CD14-positive monocyte (primary cell): ENCODE measurements around the gene IMPDH1. TPM values are rescaled to one million over a fixed set of nuclear protein-coding genes. Genes with fewer than 3 reads are reported as not detected.
A peak's percentile ranks its signal among the peaks of the same experiment; 100 is the strongest.

Experiments
- DNase-seq, 3 donors: peaks; one replicate each; pipeline ENCODE4 v3.0.0-alpha.2; 2011 to 2022
- H2AFZ ChIP-seq: 2 replicates; pipeline ENCODE4 v1.6.0; 2012; ENCODE audit warnings: mild to moderate bottlenecking, low read depth, low read length, inconsistent platforms; ENCODE audit not compliant: insufficient read depth, poor library complexity, severe bottlenecking
- H3K27ac ChIP-seq, 2 donors: 1 replicate in 1 of 2; 2 replicates in 1 of 2; pipeline ENCODE4 v1.5.1; 2012 to 2013; ENCODE audit warnings: low read length in 2 of 2, control low read depth in 1 of 2, inconsistent platforms in 1 of 2, low read depth in 1 of 2, mild to moderate bottlenecking in 1 of 2
- H3K27me3 ChIP-seq, 2 donors: one replicate each; pipeline versions ENCODE4 v1.6.0 to v1.6.1; 2011 to 2013; ENCODE audit warnings: low read length in 2 of 2; ENCODE audit not compliant: control insufficient read depth in 2 of 2, insufficient read depth in 2 of 2
- H3K36me3 ChIP-seq, 2 donors: replicated peaks in 1 of 2; 1 replicate in 1 of 2; 2 replicates in 1 of 2; pipeline versions ENCODE4 v1.5.1 to v1.6.1; 2012 to 2013; ENCODE audit warnings: low read length in 2 of 2, control low read depth in 1 of 2, inconsistent platforms in 1 of 2, mild to moderate bottlenecking in 1 of 2; ENCODE audit not compliant: insufficient read depth in 2 of 2, control insufficient read depth in 1 of 2
- H3K4me1 ChIP-seq, 2 donors: 1 replicate in 1 of 2; 2 replicates in 1 of 2; pipeline versions ENCODE4 v1.5.1 to v1.6.1; 2012 to 2013; ENCODE audit warnings: low read length in 2 of 2, control low read depth in 1 of 2, inconsistent platforms in 1 of 2, mild to moderate bottlenecking in 1 of 2, moderate library complexity in 1 of 2; ENCODE audit not compliant: insufficient read depth in 2 of 2, control insufficient read depth in 1 of 2
- H3K4me2 ChIP-seq: replicated peaks from 2 replicates; pipeline ENCODE3; 2012; ENCODE audit warnings: low read length, moderate library complexity, mild to moderate bottlenecking; ENCODE audit not compliant: poor library complexity, severe bottlenecking; ENCODE audit errors: extremely low read depth
- H3K4me3 ChIP-seq, 3 experiments: fragments of 200-600 bp in 1 of 3; sonication (generic) in 1 of 3; replicated peaks in 1 of 3; 1 replicate in 2 of 3; 2 replicates in 1 of 3; pipeline ENCODE4 v1.5.1; 2011 to 2013; ENCODE audit warnings: low read length in 3 of 3, mild to moderate bottlenecking in 3 of 3, control low read depth in 2 of 3, low read depth in 2 of 3, inconsistent platforms in 1 of 3, moderate library complexity in 1 of 3
- H3K79me2 ChIP-seq: 2 replicates; pipeline ENCODE4 v1.6.0; 2012; ENCODE audit warnings: mild to moderate bottlenecking, control low read depth, inconsistent platforms, low read length, moderate library complexity; ENCODE audit not compliant: insufficient read depth
- H3K9ac ChIP-seq: 2 replicates; pipeline ENCODE4 v1.6.0; 2017; ENCODE audit warnings: low read length, mild to moderate bottlenecking; ENCODE audit not compliant: insufficient read depth, poor library complexity, severe bottlenecking
- H3K9me3 ChIP-seq, 2 donors: replicated peaks in 1 of 2; 1 replicate in 1 of 2; 2 replicates in 1 of 2; pipeline versions ENCODE4 v1.5.1 to v1.6.1; 2012 to 2013; ENCODE audit warnings: low read length in 2 of 2, control low read depth in 1 of 2; ENCODE audit not compliant: control insufficient read depth in 1 of 2, insufficient read depth in 1 of 2
- H4K20me1 ChIP-seq: 2 replicates; pipeline ENCODE4 v1.6.0; 2012; ENCODE audit warnings: mild to moderate bottlenecking, low read length, control low read depth, moderate library complexity; ENCODE audit not compliant: insufficient read depth
- H3K27ac Mint-ChIP-seq, 7 donors: one replicate each; pipeline ENCODE4 v1.8.0; 2020; ENCODE audit warnings: mild to moderate bottlenecking in 7 of 7, mixed read lengths in 7 of 7, moderate library complexity in 6 of 7, inconsistent platforms in 2 of 7
- H3K27me3 Mint-ChIP-seq, 3 donors: one replicate each; pipeline ENCODE4 v1.8.0; 2021 to 2022; ENCODE audit warnings: low read depth in 3 of 3, mild to moderate bottlenecking in 3 of 3, mixed read lengths in 3 of 3, moderate library complexity in 3 of 3, inconsistent platforms in 1 of 3
- H3K36me3 Mint-ChIP-seq, 2 donors: one replicate each; pipeline ENCODE4 v1.8.0; 2020; ENCODE audit warnings: mixed read lengths in 2 of 2, inconsistent platforms in 1 of 2, mild to moderate bottlenecking in 1 of 2
- H3K4me1 Mint-ChIP-seq: one replicate; pipeline ENCODE4 v1.8.0; 2020; ENCODE audit warnings: mild to moderate bottlenecking, mixed read lengths
- H3K4me3 Mint-ChIP-seq, 2 donors: one replicate each; pipeline ENCODE4 v1.8.0; 2020; ENCODE audit warnings: mild to moderate bottlenecking in 2 of 2, mixed read lengths in 2 of 2, moderate library complexity in 1 of 2
- H3K9me3 Mint-ChIP-seq, 7 donors: one replicate each; pipeline ENCODE4 v1.8.0; 2020 to 2022; ENCODE audit warnings: mixed read lengths in 7 of 7, mild to moderate bottlenecking in 6 of 7, moderate library complexity in 6 of 7, inconsistent platforms in 2 of 7
- WGBS: methylation state at CpG from one replicate; pipeline ENCODE4 v1.1.5; 2013; ENCODE audit warnings: missing lambda C conversion rate; ENCODE audit not compliant: insufficient coverage; 5-methylcytosine and 5-hydroxymethylcytosine counted together
- intact Hi-C, 2 donors: fragments of 100-400 bp; cut with micrococcal nuclease; formaldehyde crosslinking; loops; one replicate each; pipeline versions ENCODE4 v1.15.0 to v1.15.1; 2023
- polyA plus RNA-seq, 3 donors: library from polyadenylated mRNA; depleted of rRNA in 1 of 3; unstranded in 2 of 3; stranded (reverse) in 1 of 3; fragments of 300-500 nt in 2 of 3; fragments of >200 nt in 1 of 3; fragmentation: Illumina TruSeq in 2 of 3; gene quantifications; 1 replicate in 2 of 3; 2 replicates in 1 of 3; pipeline ENCODE4 v1.2.3, GENCODE V29; 2012 to 2021
- TF ChIP-seq, protein P1 (sequence below): fragments of 200-600 bp; IDR thresholded peaks from one replicate; pipeline ENCODE4 v1.8.0; 2022; ENCODE audit warnings: antibody characterized with exemption, mild to moderate bottlenecking

Gene IMPDH1
- polyA plus RNA-seq, 3 donors, result 110 to 259 (median 152) TPM

DNA sequence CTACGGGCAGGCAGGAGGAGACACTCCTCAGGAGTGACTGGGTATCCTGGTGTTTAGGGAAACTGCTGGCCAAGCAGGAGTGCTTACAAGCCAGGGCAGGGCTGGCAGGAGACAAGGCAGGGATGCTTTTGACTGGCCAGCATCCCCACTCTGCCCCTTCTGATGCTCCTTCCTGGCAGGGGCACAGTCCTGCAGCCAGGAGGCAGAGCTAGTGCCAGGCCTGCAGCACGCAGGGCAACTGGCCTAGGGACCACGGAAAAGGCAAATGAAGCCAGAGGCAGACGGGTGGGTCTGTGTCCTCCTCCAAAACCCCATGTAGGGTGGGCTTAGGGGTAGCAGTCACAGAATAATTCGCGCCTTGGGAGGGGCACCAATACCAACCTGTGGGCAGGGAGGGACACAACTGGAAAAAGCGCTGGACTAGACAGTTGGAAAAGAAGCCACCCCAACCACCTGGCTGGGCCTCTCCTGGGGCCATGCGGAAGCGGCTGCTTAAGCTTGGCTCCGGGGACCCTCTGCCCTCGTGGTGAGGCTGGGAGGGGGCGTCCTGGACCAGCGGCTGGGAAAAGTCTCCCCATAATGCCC lies 4.8 kb downstream of the IMPDH1 start:
- peak overlapping the region; percentile 72 to 93 (median 80) for H3K4me3 ChIP-seq
- intact Hi-C loops, result loop anchor here (10.0 kb wide), 1 partner anchor 50 kb away; the partner anchor contains the start of gene HILPDA (in 2 of the 2)
- TF ChIP-seq, protein P1, sequence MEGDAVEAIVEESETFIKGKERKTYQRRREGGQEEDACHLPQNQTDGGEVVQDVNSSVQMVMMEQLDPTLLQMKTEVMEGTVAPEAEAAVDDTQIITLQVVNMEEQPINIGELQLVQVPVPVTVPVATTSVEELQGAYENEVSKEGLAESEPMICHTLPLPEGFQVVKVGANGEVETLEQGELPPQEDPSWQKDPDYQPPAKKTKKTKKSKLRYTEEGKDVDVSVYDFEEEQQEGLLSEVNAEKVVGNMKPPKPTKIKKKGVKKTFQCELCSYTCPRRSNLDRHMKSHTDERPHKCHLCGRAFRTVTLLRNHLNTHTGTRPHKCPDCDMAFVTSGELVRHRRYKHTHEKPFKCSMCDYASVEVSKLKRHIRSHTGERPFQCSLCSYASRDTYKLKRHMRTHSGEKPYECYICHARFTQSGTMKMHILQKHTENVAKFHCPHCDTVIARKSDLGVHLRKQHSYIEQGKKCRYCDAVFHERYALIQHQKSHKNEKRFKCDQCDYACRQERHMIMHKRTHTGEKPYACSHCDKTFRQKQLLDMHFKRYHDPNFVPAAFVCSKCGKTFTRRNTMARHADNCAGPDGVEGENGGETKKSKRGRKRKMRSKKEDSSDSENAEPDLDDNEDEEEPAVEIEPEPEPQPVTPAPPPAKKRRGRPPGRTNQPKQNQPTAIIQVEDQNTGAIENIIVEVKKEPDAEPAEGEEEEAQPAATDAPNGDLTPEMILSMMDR, result no peak
- H3K9me3 ChIP-seq, result no peaks in the 10 kb centered on the region
- H3K9ac ChIP-seq, result peak overlapping the region; percentile 73
- peaks cover 53% of the 10 kb centered on the region for H4K20me1 ChIP-seq
- no peaks in the 10 kb centered on the region for H3K27me3 ChIP-seq
- H3K4me1 ChIP-seq, result peaks cover 47 to 48% of the 10 kb centered on the region in 2 donors
- peak overlapping the region; percentile 95 for H3K4me2 ChIP-seq
- Mint-ChIP-seq H3K4me3 (peak overlapping the region; percentile 81 to 86), H3K27ac (peak overlapping the region in 4 of 7 donors; percentile 19 to 70 (median 50)), H3K36me3 (peaks cover 39 to 44% of the 10 kb centered on the region in 2 donors), H3K9me3 (no peaks in the 10 kb centered on the region), H3K27me3 (peaks cover 0 to 1% (median 0%) of the 10 kb centered on the region in 3 donors), H3K4me1 (peaks cover 49% of the 10 kb centered on the region)
- peaks cover 33 to 50% of the 10 kb centered on the region in 2 donors for H3K36me3 ChIP-seq
- peak overlapping the region; percentile 72 for H2AFZ ChIP-seq
- no peak for DNase-seq
- WGBS, result 0% methylated on average over 2 of the region's 13 CpGs
- H3K79me2 ChIP-seq, result peaks cover 70% of the 10 kb centered on the region
- peak overlapping the region; percentile 47 to 64 for H3K27ac ChIP-seq

DNA sequence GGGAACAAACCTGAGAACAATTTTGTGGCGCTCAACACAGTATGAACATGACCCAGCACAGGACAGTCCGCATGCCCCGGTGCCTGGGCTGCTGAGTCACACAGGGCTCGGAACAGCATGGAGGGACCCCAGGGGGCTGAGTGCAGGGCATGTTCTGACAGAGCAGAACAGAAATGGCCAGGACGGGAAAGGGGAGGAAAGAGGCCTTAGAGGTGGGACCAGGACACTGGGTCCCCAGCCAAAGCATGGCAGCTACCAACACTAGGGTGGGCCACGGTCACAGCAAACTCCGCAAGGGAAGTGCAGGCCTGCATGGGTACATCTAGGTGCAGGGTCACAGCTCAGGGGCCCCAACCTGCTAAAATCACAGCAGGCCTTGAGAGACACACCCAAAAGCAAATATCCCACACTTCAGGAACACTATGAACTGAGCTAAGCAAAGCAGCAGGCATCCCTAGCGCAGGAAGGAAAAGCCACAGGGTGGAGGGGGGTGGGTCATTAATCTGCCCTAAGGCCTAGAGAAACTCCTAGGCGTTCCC lies 5.6 kb downstream of the IMPDH1 start:
- WGBS, result 69% methylated on average over 7 of the region's 9 CpGs
- no peak overlapping the region for H2AFZ ChIP-seq
- H3K36me3 ChIP-seq, result peaks cover 40 to 56% of the 10 kb centered on the region in 2 donors
- H3K4me3 ChIP-seq, result peak overlapping the region in 2 of 3 experiments; percentile 80 to 93
- H3K9me3 ChIP-seq, result no peaks in the 10 kb centered on the region
- H4K20me1 ChIP-seq, result peaks cover 60% of the 10 kb centered on the region
- H3K9ac ChIP-seq, result no peak overlapping the region
- Mint-ChIP-seq H3K27me3 (peaks cover 0 to 1% (median 0%) of the 10 kb centered on the region in 3 donors), H3K36me3 (peaks cover 44 to 50% of the 10 kb centered on the region in 2 donors), H3K9me3 (no peaks in the 10 kb centered on the region), H3K4me1 (peaks cover 49% of the 10 kb centered on the region), H3K4me3 (peak overlapping the region; percentile 81 to 86), H3K27ac (peak overlapping the region in 2 of 7 donors; percentile 72 to 83)
- intact Hi-C loops, result loop anchor here (10.0 kb wide), 1 partner anchor 51 kb away; the partner anchor contains the start of gene HILPDA (in 2 of the 2)
- H3K4me2 ChIP-seq, result peak overlapping the region; percentile 95
- peak overlapping the region in 1 of 2 donors; percentile 64 for H3K27ac ChIP-seq
- peaks cover 47 to 48% of the 10 kb centered on the region in 2 donors for H3K4me1 ChIP-seq
- no peak for DNase-seq
- TF ChIP-seq, protein P1, result no peak
- H3K27me3 ChIP-seq, result no peaks in the 10 kb centered on the region
- peaks cover 67% of the 10 kb centered on the region for H3K79me2 ChIP-seq
